AG04449 (cell line): ENCODE data around the gene BCAR1.

Source experiments
- CTCF ChIA-PET: fragments of 350-600 bp; formaldehyde crosslinking; extraction: SDS; loops from one replicate; lab custom pipeline; 2021; ENCODE audit warnings: antibody characterized with exemption; lab: Yijun Ruan, JAX
- POLR2A ChIA-PET: fragments of 400-600, 350-600 bp; formaldehyde crosslinking; extraction: SDS; loops from one replicate; lab custom pipeline; 2020; ENCODE audit warnings: antibody characterized with exemption, inconsistent platforms; lab: Yijun Ruan, JAX
- DNase-seq: peaks from one replicate; pipeline ENCODE4 v3.0.0-alpha.2; 2010; ENCODE audit warnings: low read depth, low spot score
- H3K4me3 ChIP-seq: 2 replicates; pipeline ENCODE4 v1.5.1; 2011; ENCODE audit warnings: low read depth, mild to moderate bottlenecking, control low read depth, low read length
- CTCF ChIP-seq: IDR thresholded peaks from one replicate; pipeline ENCODE4 v1.5.1; 2011; ENCODE audit warnings: mild to moderate bottlenecking, moderate library complexity, low read length, control low read depth, inconsistent platforms; ENCODE audit not compliant: insufficient read depth; ENCODE audit errors: missing control alignments

The BCAR1 gene

DNA sequence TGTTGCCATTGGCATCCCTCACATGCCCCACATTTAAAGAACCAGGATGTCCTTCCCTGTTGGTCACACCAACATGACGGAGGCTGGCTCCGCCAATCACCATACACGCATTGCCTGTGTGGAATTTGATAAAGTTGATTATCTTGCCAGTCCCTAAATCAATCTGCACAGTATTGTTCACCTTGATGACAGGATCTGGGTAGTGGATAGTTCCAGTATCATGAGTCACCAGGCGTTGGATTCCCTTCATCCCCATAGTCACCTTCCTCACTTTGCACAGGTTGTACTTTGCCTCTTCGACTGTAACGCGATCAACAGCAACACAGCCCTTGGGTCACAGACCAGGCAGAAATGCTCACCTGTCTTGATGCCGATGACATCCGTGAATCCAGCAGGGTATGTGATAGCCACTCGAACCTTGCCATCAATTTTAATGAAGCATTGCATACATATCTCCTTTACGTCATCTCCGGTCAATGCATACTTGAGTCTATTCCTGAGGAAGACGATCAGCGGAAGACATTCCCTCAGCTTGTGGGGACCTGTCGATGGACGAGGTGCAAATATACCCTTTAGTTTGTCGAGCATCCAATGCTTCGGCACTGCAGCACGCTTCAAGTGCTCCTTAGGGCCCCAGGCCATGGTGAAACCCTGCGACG is 58.7 kb downstream of the BCAR1 start:
- CTCF ChIA-PET = interaction anchor here (1.5 kb wide), 1 partner anchor 272 kb away, joined by 5 read pairs; no protein-coding TSS in a partner anchor
- POLR2A ChIA-PET = no interaction called here
- TF ChIP-seq CTCF = no peak
- no peak overlapping the region for H3K4me3 ChIP-seq
- DNase-seq = no peak

DNA sequence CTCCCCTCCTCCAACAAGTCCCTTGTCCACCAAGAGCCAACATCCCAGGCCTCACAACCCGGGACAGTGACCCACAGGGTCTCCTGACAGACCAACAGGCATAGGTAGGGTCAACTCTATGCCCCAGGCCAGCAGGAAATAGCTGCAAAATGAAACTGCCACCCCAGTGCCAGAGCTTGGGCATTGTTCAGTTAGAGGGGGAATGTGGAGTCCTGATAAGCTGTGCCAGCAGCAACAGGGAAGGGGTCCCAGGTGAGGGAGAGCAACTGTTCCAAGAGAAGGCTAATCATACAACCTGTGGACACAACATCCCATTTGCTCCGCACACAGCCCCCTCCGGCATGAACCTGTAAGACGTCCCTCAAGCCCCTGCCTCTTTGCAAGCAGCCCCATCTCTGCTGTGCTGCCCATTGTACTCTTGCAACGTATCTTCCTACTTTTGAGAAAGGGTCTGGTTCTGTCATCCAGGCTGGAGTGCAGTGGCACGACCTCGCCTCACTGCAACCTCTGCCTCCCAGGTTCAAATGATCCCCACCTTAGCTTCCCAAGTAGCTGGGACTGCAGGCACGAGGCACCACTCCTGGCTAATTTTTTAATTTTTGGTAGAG is 61.7 kb downstream of the BCAR1 start:
- TF ChIP-seq CTCF = no peak
- ChIA-PET CTCF (interaction anchor here (3.4 kb wide), 1 partner anchor 10 kb away, joined by 22 read pairs; no protein-coding TSS in a partner anchor), POLR2A (no interaction called here)
- no peak overlapping the region for H3K4me3 ChIP-seq
- DNase-seq = no peak

DNA sequence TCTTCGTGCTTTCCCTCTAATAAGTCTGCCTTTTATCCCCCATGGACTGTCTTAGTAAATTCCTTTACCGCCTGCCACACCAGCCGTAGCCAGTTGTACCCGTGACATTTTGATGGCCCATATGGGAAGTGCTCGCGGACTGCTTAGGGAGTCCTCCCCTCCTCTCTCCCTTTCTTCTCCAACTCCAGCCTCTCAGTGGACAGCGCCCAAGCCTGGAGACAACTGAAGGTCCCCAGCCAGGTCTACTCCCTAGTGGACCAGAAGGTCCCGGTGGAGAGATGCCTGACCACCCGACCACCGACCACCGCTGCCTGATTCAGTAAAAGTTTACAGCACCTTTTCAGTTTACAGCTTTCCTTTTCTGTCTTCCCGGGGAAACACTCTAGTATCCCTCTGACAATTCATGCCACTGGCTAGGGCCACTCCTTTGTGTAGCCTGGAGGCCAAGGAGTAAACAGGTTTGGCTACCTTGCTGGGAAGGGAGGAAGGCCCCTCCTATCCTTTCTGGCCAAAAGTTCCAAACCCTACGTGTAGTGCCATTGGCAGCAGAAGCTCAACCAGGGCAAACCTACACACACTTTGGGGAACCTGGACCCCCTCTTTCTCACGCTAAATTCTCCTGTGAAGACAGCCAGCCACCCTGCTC is 62.5 kb downstream of the BCAR1 start:
- POLR2A ChIA-PET = no interaction called here
- no peak overlapping the region for H3K4me3 ChIP-seq
- TF ChIP-seq CTCF = no peak
- DNase-seq = no peak
- CTCF ChIA-PET = interaction anchor here (3.4 kb wide), 1 partner anchor 11 kb away, joined by 22 read pairs; no protein-coding TSS in a partner anchor

- TF ChIP-seq CTCF = no peak
- DNase-seq = no peak
- ChIA-PET CTCF (interaction anchor here (0.8 to 2.3 kb wide), 2 partner anchors 18 to 283 kb away, joined by 3 to 9 read pairs; no protein-coding TSS in a partner anchor), POLR2A (no interaction called here)
- no peak overlapping the region for H3K4me3 ChIP-seq
Observed at GRCh38 chr16:75181630-75182029, 69.8 kb downstream of the BCAR1 start.

DNA sequence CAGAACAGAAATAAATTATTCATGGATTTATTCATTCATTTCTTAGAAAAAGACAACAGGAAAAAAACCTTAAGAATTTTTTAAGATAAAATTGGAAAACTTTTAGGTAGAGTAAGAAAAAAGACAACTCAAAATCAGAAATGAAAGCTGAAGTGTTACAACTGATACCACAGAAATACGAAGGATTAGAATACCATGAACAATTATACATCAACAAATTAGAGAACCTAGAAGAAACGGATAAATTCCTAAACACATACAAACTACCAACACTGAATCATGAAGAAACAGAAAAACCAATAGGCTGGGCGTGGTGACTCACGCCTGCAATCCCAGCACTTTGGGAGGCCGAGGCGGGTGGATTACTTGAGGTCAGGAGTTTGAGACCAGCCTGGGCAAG is 72.2 kb downstream of the BCAR1 start:
- CTCF ChIA-PET = interaction anchor here (0.6 kb wide), 1 partner anchor 1926 kb away, joined by 3 read pairs; no protein-coding TSS in a partner anchor
- no peak overlapping the region for H3K4me3 ChIP-seq
- DNase-seq = no peak
- TF ChIP-seq CTCF = no peak
- POLR2A ChIA-PET = no interaction called here
